HG02571 (cell line): Measurements from ENCODE around the gene PSTPIP2.
"Not testable (repeated sequence)": the region's sequence is repeated elsewhere in the genome, so short reads cannot be mapped to it uniquely, and the experiment has no call there.

Experiments used
- ATAC-seq: cut with Tn5 transposase; IDR thresholded peaks from one replicate; pipeline ENCODE4 v1.9.1; 2021; ENCODE audit warnings: mild to moderate bottlenecking, moderate library complexity; ENCODE audit not compliant: unreplicated experiment

PSTPIP2 gene

GRCh38 chr18:46071653-46072375 is at the start of gene PSTPIP2:
Gene PSTPIP2 (minus strand): TSS chr18:46072260. CDS start chr18:46072188, 72 bp downstream.
- ATAC-seq = peak; percentile 54

GRCh38 chr18:46113751-46114150 is 41.7 kb upstream of the PSTPIP2 start:
- ATAC-seq = no peak

- no peak for ATAC-seq
These were observed 38.3 kb upstream of the PSTPIP2 start for GRCh38 chr18:46110406-46110805.

GRCh38 chr18:46109386-46109785 is 37.3 kb upstream of the PSTPIP2 start:
- ATAC-seq = no peak

- ATAC-seq = peak; percentile 95
These were observed 32.3 kb upstream of the PSTPIP2 start, which contains the start of gene HAUS1 for GRCh38 chr18:46104128-46104911. Gene HAUS1 (plus strand): TSS chr18:46104385. CDS start chr18:46104412, 27 bp downstream.

GRCh38 chr18:46099463-46099862 is 27.4 kb upstream of the PSTPIP2 start:
- ATAC-seq = no peak

GRCh38 chr18:46098616-46098933 is 26.5 kb upstream of the PSTPIP2 start:
- no peak for ATAC-seq

- peak; percentile 83 for ATAC-seq
These were observed 25.9 kb upstream of the PSTPIP2 start, which contains the start of gene ATP5F1A for GRCh38 chr18:46097801-46098615. Gene ATP5F1A (minus strand): TSS chr18:46098296. CDS start chr18:46098231, 65 bp downstream.

- ATAC-seq = peak; percentile 17
These were observed 25.4 kb upstream of the PSTPIP2 start for GRCh38 chr18:46097431-46097800.

GRCh38 chr18:46096651-46097300 is 24.7 kb upstream of the PSTPIP2 start:
- no peak for ATAC-seq

GRCh38 chr18:46095532-46095931 is 23.5 kb upstream of the PSTPIP2 start:
- no peak for ATAC-seq

- not testable (repeated sequence) for ATAC-seq
These were observed 16.4 kb upstream of the PSTPIP2 start for GRCh38 chr18:46088501-46088900.

- ATAC-seq = no peak
These were observed 12.4 kb upstream of the PSTPIP2 start for GRCh38 chr18:46084431-46084830.

GRCh38 chr18:46080156-46080555 is 8.1 kb upstream of the PSTPIP2 start:
- no peak for ATAC-seq

- ATAC-seq = no peak
These were observed 7.3 kb upstream of the PSTPIP2 start for GRCh38 chr18:46079336-46079735.

- ATAC-seq = no peak
These were observed 1.6 kb upstream of the PSTPIP2 start for GRCh38 chr18:46073474-46074331.

GRCh38 chr18:46072959-46073358 is 899 bp upstream of the PSTPIP2 start:
- ATAC-seq = no peak

- no peak for ATAC-seq
These were observed 362 bp upstream of the PSTPIP2 start for GRCh38 chr18:46072376-46072867.

- peak; percentile 16 for ATAC-seq
These were observed 1.0 kb downstream of the PSTPIP2 start for GRCh38 chr18:46070815-46071652.
